Right lobe of liver (tissue), 6 donors: ENCODE measurements around the gene PCSK2. TPM values are rescaled to one million over a fixed set of nuclear protein-coding genes. Genes with fewer than 3 reads are reported as not detected.

Experiments
- ATAC-seq, 4 donors: fragments of 200-7000 bp; cut with Tn5 transposase; one replicate each; pipeline ENCODE4 v1.9.1; 2020; ENCODE audit warnings: mild to moderate bottlenecking in 4 of 4, moderate library complexity in 4 of 4
- DNase-seq, 3 donors: peaks; one replicate each; pipeline ENCODE4 v3.0.0-alpha.2; 2020
- H3K27ac ChIP-seq, 3 donors: fragments of 200-600 bp; one replicate each; pipeline ENCODE4 v1.8.0; 2022
- H3K27me3 ChIP-seq, 2 donors: fragments of 200-600 bp; one replicate each; pipeline ENCODE4 v1.8.0; 2022
- H3K36me3 ChIP-seq, 4 donors: fragments of 200-600 bp; sonication (generic) in 1 of 4; one replicate each; pipeline versions ENCODE4 v1.5.1 to v1.8.0; 2017 to 2022; ENCODE audit warnings: control low read depth in 1 of 4
- H3K4me1 ChIP-seq, 4 donors: fragments of 200-600 bp; sonication (generic) in 1 of 4; one replicate each; pipeline versions ENCODE4 v1.5.1 to v1.8.0; 2017 to 2022; ENCODE audit warnings: control low read depth in 1 of 4
- H3K4me3 ChIP-seq, 3 donors: fragments of 200-600 bp; one replicate each; pipeline ENCODE4 v1.8.0; 2022
- H3K9me3 ChIP-seq, 4 donors: fragments of 200-600 bp; sonication (generic) in 1 of 4; one replicate each; pipeline versions ENCODE4 v1.5.1 to v1.8.0; 2017 to 2022; ENCODE audit warnings: control low read depth in 1 of 4
- POLR2A ChIP-seq: fragments of 450-650 bp; IDR thresholded peaks from one replicate; pipeline ENCODE4 v1.6.1; 2017; ENCODE audit warnings: antibody characterized with exemption, mild to moderate bottlenecking
- WGBS: methylation state at CpG from one replicate; pipeline ENCODE4 v1.1.6; 2018; ENCODE audit warnings: low coverage, low lambda C conversion rate; ENCODE audit not compliant: insufficient coverage; ENCODE audit errors: missing lambda C conversion rate; 5-methylcytosine and 5-hydroxymethylcytosine counted together
- intact Hi-C, 2 donors: fragments of 100-400 bp; cut with DNase I; formaldehyde crosslinking; loops; one replicate each; pipeline versions ENCODE4 v1.11.2 to v1.14.1; 2022
- total RNA-seq, 6 experiments: library from RNA; depleted of rRNA in 2 of 6; stranded (reverse); fragments of >200 nt in 2 of 6; fragmentation: NEBNext Ultra II Directional in 3 of 6; extraction: Animal tissue kit (Norgen Biotek cat#: 25700) in 3 of 6; gene quantifications; one replicate each; pipeline versions ENCODE4 v1.1.0 to v1.2.4, GENCODE V29; 2016 to 2023
- TF ChIP-seq, protein P1 (sequence below), 4 donors: fragments of 200-600 bp in 3 of 4; fragments of 450-650 bp in 1 of 4; IDR thresholded peaks; one replicate each; pipeline versions ENCODE4 v1.5.1 to v1.8.0; 2016 to 2022; ENCODE audit warnings: antibody characterized with exemption in 4 of 4, mild to moderate bottlenecking in 2 of 4
- donor health status: DM: no; HTN: yes; CAD: no.
- donor health status: DM: no; HTN: no; CAD: no.
- donor health status: DM: no; HTN: no; CAD: no.
- donor health status: DM: no; HTN: yes; CAD: no.
- donor health status: DM: no; HTN: yes; CAD: no.

The PCSK2 gene
- total RNA-seq, 6 experiments from 2014 or later = 0.04 to 0.13 TPM; not detected in 4

- H3K36me3 ChIP-seq = no peaks in the 10 kb centered on the region
- no peak overlapping the region for H3K4me3 ChIP-seq
- no peak overlapping the region for H3K27ac ChIP-seq
- DNase-seq (no peak), ATAC-seq (no peak)
- 88% methylated on average over 1 of the region's 3 CpGs for WGBS
- no peaks in the 10 kb centered on the region for H3K4me1 ChIP-seq
- no peaks in the 10 kb centered on the region for H3K9me3 ChIP-seq
- H3K27me3 ChIP-seq = no peaks in the 10 kb centered on the region
- intact Hi-C loops = no loop called here
- no peak for TF ChIP-seq POLR2A
- TF ChIP-seq, protein P1, sequence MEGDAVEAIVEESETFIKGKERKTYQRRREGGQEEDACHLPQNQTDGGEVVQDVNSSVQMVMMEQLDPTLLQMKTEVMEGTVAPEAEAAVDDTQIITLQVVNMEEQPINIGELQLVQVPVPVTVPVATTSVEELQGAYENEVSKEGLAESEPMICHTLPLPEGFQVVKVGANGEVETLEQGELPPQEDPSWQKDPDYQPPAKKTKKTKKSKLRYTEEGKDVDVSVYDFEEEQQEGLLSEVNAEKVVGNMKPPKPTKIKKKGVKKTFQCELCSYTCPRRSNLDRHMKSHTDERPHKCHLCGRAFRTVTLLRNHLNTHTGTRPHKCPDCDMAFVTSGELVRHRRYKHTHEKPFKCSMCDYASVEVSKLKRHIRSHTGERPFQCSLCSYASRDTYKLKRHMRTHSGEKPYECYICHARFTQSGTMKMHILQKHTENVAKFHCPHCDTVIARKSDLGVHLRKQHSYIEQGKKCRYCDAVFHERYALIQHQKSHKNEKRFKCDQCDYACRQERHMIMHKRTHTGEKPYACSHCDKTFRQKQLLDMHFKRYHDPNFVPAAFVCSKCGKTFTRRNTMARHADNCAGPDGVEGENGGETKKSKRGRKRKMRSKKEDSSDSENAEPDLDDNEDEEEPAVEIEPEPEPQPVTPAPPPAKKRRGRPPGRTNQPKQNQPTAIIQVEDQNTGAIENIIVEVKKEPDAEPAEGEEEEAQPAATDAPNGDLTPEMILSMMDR (IDR thresholded peaks at IDR 0.05) = no peak
Measured at GRCh38 chr20:17287998-17288397, 61.2 kb downstream of the PCSK2 start.

DNA sequence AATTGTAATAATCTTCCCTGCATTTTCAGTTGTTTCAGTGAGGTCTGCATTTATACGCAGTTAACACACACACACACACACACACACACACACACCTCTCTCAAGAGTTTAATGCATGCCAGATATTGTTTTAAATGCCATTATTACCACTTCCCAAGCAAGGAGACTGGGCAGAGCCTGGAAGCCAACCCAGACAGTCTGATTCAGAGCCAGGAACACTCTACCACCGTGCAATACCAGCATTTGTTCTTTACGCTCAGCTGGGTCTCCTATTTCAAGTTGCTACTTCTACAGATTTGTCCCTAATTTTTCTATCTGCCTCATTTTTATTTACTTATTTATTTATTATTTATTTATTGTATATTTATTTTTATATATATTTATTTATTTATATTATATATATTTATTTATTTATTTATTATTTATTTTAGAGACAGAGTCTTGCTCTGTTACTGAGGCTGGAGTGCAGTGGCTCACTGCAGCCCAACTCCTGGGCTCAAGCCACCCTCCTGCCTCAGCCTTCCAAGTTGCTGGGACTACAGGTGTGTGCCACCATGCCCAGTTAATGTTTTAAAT lies 68.4 kb downstream of the PCSK2 start:
- H3K9me3 ChIP-seq = no peaks in the 10 kb centered on the region
- intact Hi-C loops = no loop called here
- no peaks in the 10 kb centered on the region for H3K27me3 ChIP-seq
- ATAC-seq = no peak
- TF ChIP-seq, protein P1 (IDR thresholded peaks at IDR 0.05) = no peak
- no peak for TF ChIP-seq POLR2A
- H3K27ac ChIP-seq = no peak overlapping the region
- no peaks in the 10 kb centered on the region for H3K36me3 ChIP-seq
- WGBS = 91% methylated on average over 3 of the region's 3 CpGs
- H3K4me1 ChIP-seq = no peaks in the 10 kb centered on the region
- no peak overlapping the region for H3K4me3 ChIP-seq
- no peak for DNase-seq

DNA sequence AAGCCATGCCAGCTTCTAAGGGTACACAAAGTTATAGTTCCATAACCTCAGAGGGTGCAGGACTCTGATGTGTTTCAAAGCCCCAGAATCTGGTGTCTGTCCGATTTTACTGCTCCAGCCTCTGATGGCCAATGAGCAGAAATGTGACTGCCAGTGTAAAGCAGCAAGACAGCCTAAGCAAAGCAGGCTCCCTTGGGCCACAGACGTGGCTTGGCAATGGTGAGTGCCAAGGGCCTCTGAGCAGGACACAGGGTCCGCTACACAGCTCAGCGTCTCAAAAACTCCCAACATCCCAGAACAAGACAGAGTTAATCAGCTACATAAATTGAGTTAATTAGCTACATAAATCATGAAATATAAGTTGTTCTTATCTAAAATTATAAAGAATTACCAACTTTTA lies 69.2 kb downstream of the PCSK2 start:
- ATAC-seq (no peak), DNase-seq (no peak)
- H3K4me3 ChIP-seq = no peak overlapping the region
- H3K9me3 ChIP-seq = no peaks in the 10 kb centered on the region
- intact Hi-C loops = no loop called here
- WGBS = 100% methylated on average over 1 of the region's 4 CpGs
- no peak overlapping the region for H3K27ac ChIP-seq
- H3K36me3 ChIP-seq = no peaks in the 10 kb centered on the region
- no peaks in the 10 kb centered on the region for H3K4me1 ChIP-seq
- TF ChIP-seq, protein P1 (IDR thresholded peaks at IDR 0.05) = no peak
- TF ChIP-seq POLR2A = no peak
- H3K27me3 ChIP-seq = no peaks in the 10 kb centered on the region

DNA sequence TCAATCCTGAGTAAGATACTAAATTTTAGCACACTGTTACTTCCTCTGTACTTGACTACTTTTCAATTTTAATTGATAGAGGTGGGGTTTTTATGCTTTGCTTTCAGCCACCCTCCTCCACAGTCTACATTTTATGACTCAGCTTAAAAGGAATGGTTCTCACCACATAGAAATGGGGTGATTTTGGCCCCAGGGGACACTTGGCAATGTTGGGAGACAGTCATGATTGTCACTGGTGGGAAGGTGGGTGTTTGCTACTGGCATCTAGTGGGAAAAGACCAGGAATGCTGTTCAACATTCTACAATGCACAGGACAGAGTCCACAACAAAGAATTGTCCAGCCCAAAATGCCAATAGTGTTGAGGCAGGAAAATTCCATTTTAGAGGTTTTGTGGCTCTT lies 71.3 kb downstream of the PCSK2 start:
- no peaks in the 10 kb centered on the region for H3K9me3 ChIP-seq

More for the DNA sequence above, 71.3 kb downstream of the PCSK2 start:
- DNase-seq = no peak
- intact Hi-C loops = no loop called here
- no peaks in the 10 kb centered on the region for H3K36me3 ChIP-seq
- no peak overlapping the region for H3K27ac ChIP-seq
- ATAC-seq = no peak
- TF ChIP-seq, protein P1 (IDR thresholded peaks at IDR 0.05) = no peak
- TF ChIP-seq POLR2A = no peak
- H3K4me1 ChIP-seq = no peaks in the 10 kb centered on the region
- no peaks in the 10 kb centered on the region for H3K27me3 ChIP-seq
- no peak overlapping the region for H3K4me3 ChIP-seq
